Stimulated activated CD4-positive, alpha-beta T cell treated with anti-CD3 and anti-CD28 coated beads, Interleukin-2, amount 100 ng/mL, for 4 hours (primary cell): ENCODE measurements around the gene C6orf89.

Experiments used
- DNase-seq: peaks from one replicate; pipeline ENCODE4 v3.0.0-alpha.2; 2020; ENCODE audit warnings: low read depth

Gene C6orf89

GRCh38 chr6:36852481-36853147 is 33.1 kb upstream of the C6orf89 start:
- no peak for DNase-seq

- no peak for DNase-seq
Observed at GRCh38 chr6:36853325-36853724, 32.4 kb upstream of the C6orf89 start.

DNA sequence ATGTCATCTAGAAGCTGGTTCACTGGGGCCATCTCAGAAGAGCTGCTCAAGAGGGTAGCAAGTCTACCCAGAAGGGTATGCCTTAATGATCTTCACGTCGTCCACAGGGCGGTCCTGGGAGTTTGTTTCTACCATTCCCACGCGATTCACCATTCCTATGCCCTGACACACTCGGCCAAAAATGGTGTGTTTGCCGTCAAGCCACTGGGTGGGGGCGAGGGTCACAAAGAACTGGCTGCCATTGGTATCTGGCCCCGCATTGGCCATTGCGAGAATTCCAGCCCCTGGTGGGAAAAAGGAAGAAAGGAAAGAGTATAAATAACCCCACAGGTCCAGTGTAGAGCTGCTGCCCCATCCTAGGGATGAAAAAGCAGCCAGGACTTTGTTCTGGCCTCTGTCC is 30.0 kb upstream of the C6orf89 start:
- no peak for DNase-seq

DNA sequence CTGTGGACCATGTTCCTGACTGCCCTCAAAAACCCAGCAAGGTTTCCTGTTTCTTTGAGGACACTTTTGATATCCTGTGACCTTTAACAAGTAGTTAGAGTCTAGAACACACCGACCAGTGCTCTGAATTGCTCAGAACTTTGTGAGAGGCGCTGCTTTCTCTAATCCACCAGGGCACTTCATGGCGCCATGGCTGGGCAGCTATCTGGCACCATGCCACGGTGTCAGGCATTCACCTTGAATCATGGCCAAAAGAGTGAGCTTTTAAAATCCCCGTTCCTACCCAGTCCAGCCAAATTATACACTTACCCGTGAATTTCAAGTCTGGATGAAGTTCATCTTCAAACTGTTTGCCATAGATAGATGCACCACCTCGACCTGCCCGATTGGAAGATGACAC is 29.5 kb upstream of the C6orf89 start:
- DNase-seq, result no peak

DNA sequence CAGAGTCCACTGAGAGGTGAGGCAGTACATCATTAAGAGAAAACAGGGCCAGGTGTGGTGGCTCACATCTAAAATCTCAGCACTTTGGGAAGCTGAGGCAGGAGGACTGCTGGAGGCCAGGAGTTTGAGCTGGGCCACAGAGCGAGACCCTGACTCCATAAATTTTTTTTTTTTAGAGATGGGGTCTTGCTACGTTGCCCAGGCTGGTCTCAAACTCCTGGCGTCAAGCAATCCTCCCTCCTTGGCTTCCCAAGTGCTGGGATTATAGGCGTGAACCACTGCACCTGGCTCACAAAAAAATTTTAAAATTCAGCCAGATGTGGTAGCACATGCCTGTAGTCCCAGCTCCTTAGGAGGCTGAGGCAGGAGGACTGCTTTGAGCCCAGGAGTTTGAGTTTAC is 28.4 kb upstream of the C6orf89 start:
- DNase-seq, result no peak

DNA sequence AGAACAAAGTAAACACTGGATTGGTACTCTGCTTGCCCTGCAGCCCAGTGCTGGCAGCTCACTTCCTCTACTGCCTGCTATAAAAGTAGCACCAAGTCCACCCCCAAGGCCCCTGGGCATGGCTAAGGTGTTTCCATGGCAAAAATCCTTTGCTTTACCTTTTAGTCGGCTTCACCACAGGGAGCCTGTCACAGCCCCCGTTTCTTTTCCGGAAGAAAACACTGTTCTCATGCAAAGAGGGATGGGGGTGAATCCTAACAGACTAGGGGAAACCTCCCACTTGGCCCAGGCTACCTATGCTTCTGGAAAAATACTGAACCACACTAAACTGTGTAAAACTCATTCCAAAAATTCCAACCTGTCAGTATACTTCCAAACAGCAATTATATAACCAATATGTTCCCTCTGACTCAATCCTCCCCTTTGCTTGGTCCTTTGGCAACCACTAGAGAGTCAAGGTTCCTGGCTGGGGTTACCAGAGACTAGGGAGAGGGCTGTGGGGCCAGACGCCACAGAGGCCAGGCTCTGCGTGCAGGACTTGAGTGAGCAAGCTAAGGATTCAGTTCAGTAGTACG is 27.3 kb upstream of the C6orf89 start:
- DNase-seq, result no peak

DNA sequence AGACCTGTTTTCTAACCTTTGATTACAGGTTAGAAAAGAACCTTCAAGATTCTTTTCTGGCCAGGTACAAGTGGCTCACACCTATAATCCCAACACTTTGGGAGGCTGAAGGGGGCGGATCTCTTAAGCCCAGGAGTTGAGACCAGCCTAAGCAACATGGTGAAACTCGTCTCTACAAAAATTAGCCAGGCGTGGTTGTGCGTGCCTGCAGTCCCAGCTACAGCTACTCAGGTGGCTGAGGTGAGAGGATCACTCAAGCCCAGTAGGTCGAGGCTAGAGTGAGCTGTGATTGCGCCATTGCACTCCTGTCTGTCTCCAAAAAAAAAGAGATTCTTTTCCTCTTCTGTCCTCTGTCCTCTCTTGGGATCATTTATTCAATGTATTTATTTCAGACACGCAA is 25.6 kb upstream of the C6orf89 start:
- DNase-seq, result no peak

- no peak for DNase-seq
Observed at GRCh38 chr6:36862164-36862847, 23.4 kb upstream of the C6orf89 start.

GRCh38 chr6:36862848-36863382 is 22.8 kb upstream of the C6orf89 start:
- DNase-seq, result no peak

GRCh38 chr6:36863670-36864540 is 21.8 kb upstream of the C6orf89 start:
- DNase-seq, result no peak

DNA sequence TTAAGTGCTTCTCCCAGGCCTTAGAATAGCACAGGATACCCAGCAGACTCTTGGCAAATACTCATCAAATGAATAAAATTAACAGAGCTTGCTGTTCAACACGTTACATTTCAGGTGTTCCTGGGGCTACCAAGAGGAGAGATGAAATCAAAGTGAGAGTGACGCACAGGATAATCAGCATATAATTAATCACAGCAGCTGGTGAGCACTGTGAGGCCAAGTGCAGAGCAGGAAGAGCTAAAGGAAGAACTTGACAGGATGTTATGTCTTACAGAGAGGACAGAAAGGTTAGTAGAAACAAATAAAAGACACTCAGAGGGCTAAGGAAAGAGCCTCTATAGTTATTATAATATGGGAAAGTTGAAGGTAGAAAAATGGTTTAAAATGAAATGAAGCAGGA is 19.9 kb upstream of the C6orf89 start:
- no peak for DNase-seq

GRCh38 chr6:36867471-36868224 is 18.1 kb upstream of the C6orf89 start:
- no peak for DNase-seq

GRCh38 chr6:36871686-36872085 is 14.1 kb upstream of the C6orf89 start:
- DNase-seq, result no peak

- no peak for DNase-seq
Observed at GRCh38 chr6:36873115-36873514, 12.6 kb upstream of the C6orf89 start.

DNA sequence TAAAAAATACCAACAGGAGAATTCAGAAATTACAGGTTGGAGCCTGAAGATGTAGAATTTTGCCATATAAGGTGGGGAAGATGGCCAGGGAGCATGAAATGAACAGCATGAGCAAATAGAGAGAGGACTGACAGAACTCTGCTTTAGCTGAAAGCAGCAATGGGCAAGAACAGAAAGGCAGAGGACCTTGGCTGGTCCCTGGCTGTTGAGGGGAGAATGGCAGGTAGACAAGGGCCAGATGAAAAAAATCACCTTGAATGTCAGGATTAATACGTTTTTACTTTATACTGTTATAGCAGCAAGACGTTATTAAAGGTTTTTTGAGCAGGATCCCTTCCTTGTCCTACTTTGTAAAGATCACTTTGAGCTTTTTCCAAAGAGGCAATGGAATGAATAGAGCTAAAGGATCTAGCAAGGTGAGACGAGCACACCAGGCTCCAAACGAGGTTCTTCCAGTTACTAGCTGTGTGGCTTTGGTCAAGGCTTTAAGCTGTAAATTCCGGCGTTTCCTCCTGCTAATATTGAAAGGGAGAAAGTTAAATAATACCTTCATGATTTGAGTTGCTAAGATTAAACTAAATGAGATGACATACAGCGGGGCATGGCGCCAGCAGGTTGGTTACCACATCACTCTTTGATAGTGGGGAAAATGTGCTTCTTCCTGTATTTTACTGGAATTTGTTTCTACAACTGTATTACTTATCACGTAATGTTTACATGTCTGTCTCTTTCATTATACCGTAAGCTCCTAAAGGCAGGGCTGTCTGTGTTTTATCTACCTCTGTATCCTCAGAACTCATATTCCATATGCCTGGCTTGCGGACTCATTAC is 11.9 kb upstream of the C6orf89 start:
- no peak for DNase-seq

GRCh38 chr6:36874443-36875249 is 11.1 kb upstream of the C6orf89 start, which contains the start of gene PPIL1:
Gene PPIL1 (minus strand): TSS chr6:36874803. CDS start chr6:36874772, 31 bp downstream.
- peak; percentile 76 for DNase-seq

DNA sequence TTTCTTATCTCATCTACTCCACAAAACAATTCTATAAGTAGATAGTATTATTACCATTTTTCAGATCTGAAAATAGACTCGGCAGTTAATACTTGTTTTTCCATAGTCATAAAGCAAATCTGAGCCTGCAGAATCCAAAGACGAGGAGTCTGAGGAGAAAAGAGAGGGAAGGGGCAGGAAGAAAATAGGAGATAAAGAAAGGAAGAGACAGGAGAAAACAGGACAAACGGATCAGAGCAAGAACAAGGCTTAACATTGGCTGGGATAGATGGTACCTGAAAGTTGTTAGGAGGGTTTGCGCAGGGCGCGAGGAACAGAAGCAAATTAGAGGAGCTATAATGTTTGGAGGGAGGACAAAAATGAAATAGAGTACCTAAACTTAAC is 10.5 kb upstream of the C6orf89 start:
- DNase-seq, result no peak

- DNase-seq, result no peak
Observed at GRCh38 chr6:36884610-36885009, 1.1 kb upstream of the C6orf89 start.

DNA sequence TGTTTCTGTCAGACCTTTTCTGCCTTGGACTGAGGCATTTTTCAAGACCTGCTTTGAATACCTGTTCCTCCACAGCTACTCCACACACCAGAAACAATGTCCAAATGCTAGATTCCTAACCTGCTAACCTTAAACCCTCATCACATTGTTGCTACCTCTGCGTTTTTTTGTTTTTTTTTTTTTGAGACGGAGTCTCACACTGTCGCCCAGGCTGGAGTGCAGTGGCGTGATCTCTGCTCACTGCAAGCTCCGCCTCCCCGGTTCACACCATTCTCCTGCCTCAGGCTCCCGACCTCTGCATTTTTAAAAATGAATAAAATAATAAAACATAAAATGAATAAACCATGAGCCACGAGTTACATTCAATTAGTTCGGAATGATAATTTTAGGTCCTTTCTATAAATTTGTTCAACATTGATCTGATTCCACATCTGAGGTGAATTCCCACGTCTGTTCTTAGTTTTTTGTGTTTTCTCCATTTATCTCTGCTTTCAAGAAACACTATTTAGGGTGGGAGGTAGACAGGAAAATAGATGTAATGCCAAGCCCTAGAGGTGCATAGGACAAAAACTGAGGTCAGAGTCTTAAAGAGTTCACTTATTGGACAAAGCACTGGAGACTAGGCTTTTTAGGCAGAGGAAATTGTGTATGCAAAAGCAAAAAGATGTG is 1.3 kb downstream of the C6orf89 start:
- no peak for DNase-seq
